ES-I3 (cell line): ENCODE measurements around the gene CALU.

Experiments
- H3K36me3 ChIP-seq: 2 replicates; pipeline ENCODE4 v1.6.1; 2013; ENCODE audit warnings: mild to moderate bottlenecking, low read length, control low read depth, moderate library complexity; ENCODE audit not compliant: insufficient read depth
- H3K4me1 ChIP-seq: 2 replicates; pipeline ENCODE4 v1.6.1; 2013; ENCODE audit warnings: mild to moderate bottlenecking, control low read depth, low read length; ENCODE audit not compliant: insufficient read depth
- H3K9ac ChIP-seq: 2 replicates; pipeline ENCODE4 v1.6.1; 2013; ENCODE audit warnings: low read depth, mild to moderate bottlenecking, low read length, moderate library complexity
- H3K9me3 ChIP-seq: 2 replicates; pipeline ENCODE4 v1.6.1; 2013; ENCODE audit warnings: mild to moderate bottlenecking, low read length, moderate library complexity; ENCODE audit not compliant: control insufficient read depth, insufficient read depth

CALU gene

DNA sequence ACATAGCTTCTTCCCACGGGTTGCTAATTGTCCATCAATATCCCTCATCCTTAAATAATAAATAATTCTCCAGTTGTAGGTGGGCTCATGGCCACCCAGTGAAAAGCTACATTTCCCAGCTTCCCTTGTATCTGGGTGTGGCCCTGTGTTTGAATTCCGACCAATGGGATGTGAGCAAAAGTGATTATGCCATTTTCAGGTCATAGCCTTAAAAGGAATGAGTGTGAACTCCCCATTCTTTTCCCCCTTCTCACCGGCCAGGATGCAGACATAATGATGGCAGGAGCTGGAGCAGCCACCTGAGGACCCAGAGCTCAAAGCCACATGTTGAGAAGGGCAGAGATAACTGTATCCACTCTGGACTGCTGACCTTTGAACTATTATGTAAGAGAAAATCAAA lies 30.3 kb upstream of the CALU start:
- H3K9ac ChIP-seq: peak overlapping the region; percentile 14; the same call in 1 of the 2 replicates
- H3K4me1 ChIP-seq: peaks cover 21% of the 10 kb centered on the region
- H3K36me3 ChIP-seq: no peaks in the 10 kb centered on the region
- no peaks in the 10 kb centered on the region for H3K9me3 ChIP-seq

GRCh38 chr7:128710481-128710880 lies 28.7 kb upstream of the CALU start:
- H3K9ac ChIP-seq: no peak overlapping the region
- peaks cover 11% of the 10 kb centered on the region for H3K4me1 ChIP-seq
- no peaks in the 10 kb centered on the region for H3K9me3 ChIP-seq
- no peaks in the 10 kb centered on the region for H3K36me3 ChIP-seq

- Histone ChIP-seq H3K9ac (no peak overlapping the region), H3K4me1 (peaks cover under 1% of the 10 kb centered on the region), H3K9me3 (no peaks in the 10 kb centered on the region), H3K36me3 (no peaks in the 10 kb centered on the region)
Observed at GRCh38 chr7:128713794-128714193, 25.4 kb upstream of the CALU start.

- no peaks in the 10 kb centered on the region for H3K9me3 ChIP-seq
- H3K4me1 ChIP-seq: no peaks in the 10 kb centered on the region
- H3K9ac ChIP-seq: no peak overlapping the region
- no peaks in the 10 kb centered on the region for H3K36me3 ChIP-seq
Observed at GRCh38 chr7:128714701-128715495, 24.3 kb upstream of the CALU start.

GRCh38 chr7:128718967-128719642 lies 20.1 kb upstream of the CALU start:
- no peaks in the 10 kb centered on the region for H3K9me3 ChIP-seq
- H3K36me3 ChIP-seq: no peaks in the 10 kb centered on the region
- no peak overlapping the region for H3K9ac ChIP-seq
- H3K4me1 ChIP-seq: no peaks in the 10 kb centered on the region

DNA sequence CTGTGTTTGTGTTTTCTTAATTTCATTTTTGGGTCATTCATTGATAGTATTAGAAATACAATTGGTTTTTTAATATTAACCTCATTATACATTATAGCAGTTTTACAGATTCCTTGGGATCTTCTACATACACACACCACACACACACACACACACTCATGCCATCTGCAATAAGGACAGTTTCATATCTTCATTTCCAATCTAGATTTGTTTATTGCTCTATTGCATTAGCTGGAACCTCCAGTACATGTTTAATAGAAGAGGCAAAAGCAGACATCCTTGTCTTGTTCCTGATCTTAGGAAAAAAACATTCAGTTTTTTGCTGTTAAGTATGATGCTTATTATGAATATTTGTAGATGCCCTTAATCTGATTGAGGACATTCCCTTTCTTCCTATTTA lies 17.8 kb upstream of the CALU start:
- Histone ChIP-seq H3K4me1 (no peaks in the 10 kb centered on the region), H3K9ac (no peak overlapping the region), H3K9me3 (no peaks in the 10 kb centered on the region), H3K36me3 (peaks cover 3% of the 10 kb centered on the region; the same call in 1 of the 2 replicates)

GRCh38 chr7:128724743-128725142 lies 14.4 kb upstream of the CALU start:
- Histone ChIP-seq H3K9ac (no peak overlapping the region), H3K9me3 (no peaks in the 10 kb centered on the region), H3K4me1 (no peaks in the 10 kb centered on the region), H3K36me3 (peaks cover 3% of the 10 kb centered on the region; the same call in 1 of the 2 replicates)

- Histone ChIP-seq H3K4me1 (no peaks in the 10 kb centered on the region), H3K36me3 (peaks cover 3% of the 10 kb centered on the region; the same call in 1 of the 2 replicates), H3K9ac (no peak overlapping the region), H3K9me3 (no peaks in the 10 kb centered on the region)
Observed at GRCh38 chr7:128725531-128725930, 13.6 kb upstream of the CALU start.

- Histone ChIP-seq H3K9ac (no peak overlapping the region), H3K4me1 (no peaks in the 10 kb centered on the region), H3K36me3 (peaks cover 3% of the 10 kb centered on the region; the same call in 1 of the 2 replicates), H3K9me3 (no peaks in the 10 kb centered on the region)
Observed at GRCh38 chr7:128726059-128726736, 13.0 kb upstream of the CALU start.

DNA sequence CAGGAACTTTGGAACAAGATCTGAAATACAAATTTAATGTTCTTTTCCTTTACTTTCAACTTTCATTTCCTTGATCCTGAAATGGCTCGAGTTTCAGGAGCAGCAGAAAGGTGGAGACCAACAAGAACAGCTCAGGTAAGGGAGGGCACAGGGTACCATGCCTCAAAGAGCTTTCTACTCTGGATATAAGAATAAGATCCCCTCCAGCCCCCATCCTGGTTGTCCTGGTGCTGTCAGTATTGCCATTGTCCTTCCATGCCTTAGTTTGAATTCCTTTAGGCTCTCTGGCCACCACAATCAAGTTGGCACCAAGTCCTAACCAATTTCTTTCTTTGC lies 12.5 kb upstream of the CALU start:
- no peak overlapping the region for H3K9ac ChIP-seq
- H3K9me3 ChIP-seq: no peaks in the 10 kb centered on the region
- H3K4me1 ChIP-seq: no peaks in the 10 kb centered on the region
- peaks cover 3% of the 10 kb centered on the region; the same call in 1 of the 2 replicates for H3K36me3 ChIP-seq

DNA sequence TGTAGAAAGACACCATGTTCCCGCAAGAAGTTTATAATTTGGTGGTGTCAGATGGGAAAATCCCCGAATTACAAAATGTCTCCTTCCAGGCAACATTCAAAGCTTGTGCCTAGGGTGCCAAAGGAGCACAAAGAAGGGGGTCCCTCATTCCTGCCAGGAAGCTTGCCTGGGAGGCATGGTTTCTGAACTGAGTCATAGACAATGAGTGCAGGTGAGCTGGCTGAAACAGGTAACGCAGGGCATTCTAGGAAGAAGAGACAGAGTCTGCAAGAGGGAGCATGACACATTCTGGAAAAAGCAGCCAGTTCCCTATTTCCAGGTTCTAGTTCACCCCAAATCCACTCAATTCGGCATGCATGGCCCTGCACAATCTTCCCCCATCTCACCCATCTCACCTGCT lies 11.9 kb upstream of the CALU start:
- Histone ChIP-seq H3K4me1 (no peaks in the 10 kb centered on the region), H3K9me3 (no peaks in the 10 kb centered on the region), H3K36me3 (peaks cover 3% of the 10 kb centered on the region; the same call in 1 of the 2 replicates), H3K9ac (no peak overlapping the region)

- no peaks in the 10 kb centered on the region for H3K9me3 ChIP-seq
- H3K36me3 ChIP-seq: peaks cover 3% of the 10 kb centered on the region; the same call in 1 of the 2 replicates
- no peak overlapping the region for H3K9ac ChIP-seq
Observed at GRCh38 chr7:128728598-128728997, 10.6 kb upstream of the CALU start.

GRCh38 chr7:128729494-128729893 lies 9.7 kb upstream of the CALU start:
- no peaks in the 10 kb centered on the region for H3K4me1 ChIP-seq
- H3K36me3 ChIP-seq: peaks cover 3% of the 10 kb centered on the region; the same call in 1 of the 2 replicates
- no peaks in the 10 kb centered on the region for H3K9me3 ChIP-seq
- no peak overlapping the region for H3K9ac ChIP-seq

More at GRCh38 chr7:128728598-128728997, 10.6 kb upstream of the CALU start:
- H3K4me1 ChIP-seq: no peaks in the 10 kb centered on the region

DNA sequence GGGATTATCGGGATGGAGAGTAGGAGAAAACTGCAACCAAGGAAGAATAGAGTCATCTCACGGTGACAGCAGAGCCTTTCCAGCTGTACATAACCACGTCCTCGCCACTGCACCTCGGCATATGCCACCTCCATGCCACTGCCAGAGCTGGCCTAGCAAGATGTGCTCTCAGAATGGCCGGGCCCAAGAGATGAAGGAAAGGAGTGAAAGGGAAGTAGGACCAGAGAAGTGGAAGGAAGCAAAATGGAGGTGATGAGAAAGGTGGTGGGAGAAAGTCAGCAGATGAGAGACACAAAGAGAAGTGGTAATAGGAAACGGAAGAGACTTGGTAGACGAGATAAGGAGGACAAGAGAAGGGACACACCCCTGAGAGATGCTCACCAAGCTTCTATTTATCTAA lies 8.0 kb upstream of the CALU start:
- H3K9me3 ChIP-seq: no peaks in the 10 kb centered on the region
- no peak overlapping the region for H3K9ac ChIP-seq
- no peaks in the 10 kb centered on the region for H3K4me1 ChIP-seq
- no peaks in the 10 kb centered on the region for H3K36me3 ChIP-seq
